D721Med (cell line): ENCODE results near the gene SKP1.
"Not testable (repeated sequence)": the region's sequence is repeated elsewhere in the genome, so short reads cannot be mapped to it uniquely, and the experiment has no call there.

Experiments
- DNase-seq: peaks from one replicate; pipeline ENCODE4 v3.0.0; 2011; ENCODE audit warnings: low spot score; ENCODE audit not compliant: insufficient read length
- FAIRE-seq: peaks from 2 replicates; lab custom pipeline; 2011; peaks lifted over from hg19 to GRCh38; lab: Jason Lieb, UNC
- TF ChIP-seq, protein P1 (sequence below): IDR thresholded peaks from 2 replicates; pipeline ENCODE4 v1.5.1; 2012; ENCODE audit warnings: mild to moderate bottlenecking, control low read depth; ENCODE audit not compliant: insufficient read depth; ENCODE audit errors: missing control alignments

Gene SKP1

DNA sequence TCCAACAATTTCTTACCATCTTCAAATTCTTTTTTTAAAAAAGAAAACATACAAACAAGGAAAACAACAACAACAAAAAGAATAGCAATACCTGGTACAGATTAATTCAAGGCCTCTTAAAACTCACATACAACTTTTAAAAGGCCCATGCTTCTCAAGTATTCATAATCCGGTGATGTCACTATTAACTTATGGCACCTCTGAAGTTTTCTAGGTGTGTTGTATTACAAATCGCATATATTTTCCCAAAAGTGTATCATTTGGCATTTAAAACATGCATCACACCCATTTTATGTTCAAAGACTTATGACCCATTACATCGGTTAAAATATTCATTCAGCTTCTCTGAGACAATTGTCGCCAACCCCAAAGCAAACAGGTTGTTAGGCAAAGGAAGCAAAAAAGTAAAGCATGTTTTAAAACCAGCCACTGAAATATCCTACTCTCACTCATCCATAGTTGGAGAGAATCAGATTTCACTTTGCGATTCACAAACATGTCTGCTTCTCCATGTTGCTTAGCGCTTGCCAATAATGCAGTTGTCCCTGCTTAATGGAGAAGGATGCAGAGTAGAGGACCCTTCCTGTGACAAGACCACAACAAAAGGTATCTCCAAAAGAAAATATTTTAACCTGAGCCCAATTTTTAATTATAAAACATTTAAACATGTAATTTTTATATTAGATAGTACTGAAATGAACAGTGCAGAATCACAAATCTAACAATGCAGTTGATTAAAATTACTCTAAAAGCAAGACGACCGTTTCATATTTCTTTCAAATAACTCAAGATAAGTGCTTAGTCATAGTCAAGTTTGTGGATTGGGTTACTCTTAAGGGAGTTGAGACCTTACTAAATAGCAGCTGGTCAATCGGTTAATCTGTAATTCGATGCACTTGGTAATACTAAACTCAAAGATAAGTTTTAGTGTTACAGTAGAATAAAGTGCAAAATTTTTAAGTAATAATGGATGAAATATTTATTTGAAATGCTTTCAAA, 1.6 kb downstream of the SKP1 start:
- DNase-seq, result no peak
- TF ChIP-seq, protein P1, sequence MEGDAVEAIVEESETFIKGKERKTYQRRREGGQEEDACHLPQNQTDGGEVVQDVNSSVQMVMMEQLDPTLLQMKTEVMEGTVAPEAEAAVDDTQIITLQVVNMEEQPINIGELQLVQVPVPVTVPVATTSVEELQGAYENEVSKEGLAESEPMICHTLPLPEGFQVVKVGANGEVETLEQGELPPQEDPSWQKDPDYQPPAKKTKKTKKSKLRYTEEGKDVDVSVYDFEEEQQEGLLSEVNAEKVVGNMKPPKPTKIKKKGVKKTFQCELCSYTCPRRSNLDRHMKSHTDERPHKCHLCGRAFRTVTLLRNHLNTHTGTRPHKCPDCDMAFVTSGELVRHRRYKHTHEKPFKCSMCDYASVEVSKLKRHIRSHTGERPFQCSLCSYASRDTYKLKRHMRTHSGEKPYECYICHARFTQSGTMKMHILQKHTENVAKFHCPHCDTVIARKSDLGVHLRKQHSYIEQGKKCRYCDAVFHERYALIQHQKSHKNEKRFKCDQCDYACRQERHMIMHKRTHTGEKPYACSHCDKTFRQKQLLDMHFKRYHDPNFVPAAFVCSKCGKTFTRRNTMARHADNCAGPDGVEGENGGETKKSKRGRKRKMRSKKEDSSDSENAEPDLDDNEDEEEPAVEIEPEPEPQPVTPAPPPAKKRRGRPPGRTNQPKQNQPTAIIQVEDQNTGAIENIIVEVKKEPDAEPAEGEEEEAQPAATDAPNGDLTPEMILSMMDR, result no peak
- no peak for FAIRE-seq

DNA sequence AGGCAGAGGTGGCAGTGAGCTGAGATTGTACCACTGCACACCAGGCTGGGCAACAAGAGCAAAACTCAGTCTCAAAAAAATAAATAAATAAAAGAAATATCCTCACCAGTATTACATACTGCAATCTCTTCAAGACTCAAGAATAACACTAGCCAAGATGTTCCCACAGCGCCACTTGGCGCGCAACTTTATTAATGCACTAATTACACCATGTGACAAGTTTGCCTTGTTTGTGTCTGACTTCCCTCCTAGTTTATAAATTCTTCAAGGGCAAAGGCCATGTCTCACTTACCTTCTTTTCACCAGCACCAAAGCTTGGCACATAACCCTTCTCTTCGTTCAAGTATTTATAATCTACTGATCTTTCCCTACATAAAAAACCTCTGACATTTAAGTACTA, 4.8 kb downstream of the SKP1 start:
- TF ChIP-seq, protein P1, result peak; percentile 4

DNA sequence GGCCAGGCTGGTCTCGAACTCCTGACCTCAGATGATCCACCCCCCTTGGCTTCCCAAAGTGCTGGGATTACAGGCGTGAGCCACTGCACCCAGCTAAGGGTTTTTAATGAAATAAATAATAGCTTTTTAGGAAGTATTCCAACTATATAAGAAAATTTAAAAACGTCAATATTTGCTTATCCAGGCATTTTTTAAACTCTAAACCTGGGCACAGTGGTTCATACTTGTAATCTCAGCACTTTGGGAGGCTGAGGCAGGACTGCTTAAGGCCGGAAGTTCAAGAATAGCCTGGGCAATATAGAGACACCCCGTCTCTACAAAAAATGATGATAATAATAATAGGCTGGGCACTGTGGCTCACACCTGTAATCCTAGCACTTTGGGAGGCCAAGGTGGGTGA, 14.2 kb downstream of the SKP1 start:
- no peak for FAIRE-seq
- TF ChIP-seq, protein P1, result no peak
- DNase-seq, result no peak

More for the DNA sequence above, 4.8 kb downstream of the SKP1 start:
- no peak for FAIRE-seq
- no peak for DNase-seq

DNA sequence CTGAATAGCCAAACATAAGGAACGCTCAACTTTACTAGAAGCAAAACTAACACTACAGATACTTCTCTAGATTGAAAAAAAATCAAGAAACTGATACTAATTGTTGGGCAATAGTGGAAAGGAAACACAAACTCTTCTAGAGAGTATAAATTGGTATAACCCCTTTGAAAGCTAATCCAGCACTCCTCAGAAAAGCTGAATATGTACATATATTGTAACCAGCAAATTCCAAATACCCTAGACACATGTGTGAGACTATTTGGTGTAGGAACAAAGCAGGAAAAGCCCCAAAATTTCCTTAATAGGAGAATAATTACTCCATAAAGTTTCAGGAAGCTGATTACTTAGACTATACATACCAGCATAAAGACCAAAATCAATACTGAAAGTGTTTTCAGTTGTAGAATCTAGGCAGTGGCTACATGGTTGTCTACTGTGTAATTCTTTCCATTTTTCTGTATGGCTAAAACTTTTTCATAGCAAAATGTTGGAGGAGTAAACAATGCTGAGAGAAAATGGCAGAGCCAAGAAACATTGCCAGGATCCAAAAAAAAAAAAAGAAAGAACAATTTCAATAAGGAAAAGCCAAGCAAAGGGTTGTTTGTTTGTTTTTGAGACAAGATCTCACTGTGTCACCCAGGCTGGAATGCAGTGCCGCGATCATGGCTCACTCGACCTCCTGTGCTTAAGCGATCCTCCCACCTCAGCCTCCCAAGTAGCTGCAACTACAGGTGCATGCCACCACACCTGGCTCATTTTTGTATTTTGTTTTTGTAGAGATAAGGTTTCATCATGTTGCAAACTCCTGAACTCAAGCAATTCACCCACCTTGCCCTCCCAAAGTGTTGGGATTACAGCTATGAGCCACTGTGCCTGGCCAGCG, 15.0 kb downstream of the SKP1 start:
- no peak for DNase-seq
- TF ChIP-seq, protein P1, result no peak
- no peak for FAIRE-seq

DNA sequence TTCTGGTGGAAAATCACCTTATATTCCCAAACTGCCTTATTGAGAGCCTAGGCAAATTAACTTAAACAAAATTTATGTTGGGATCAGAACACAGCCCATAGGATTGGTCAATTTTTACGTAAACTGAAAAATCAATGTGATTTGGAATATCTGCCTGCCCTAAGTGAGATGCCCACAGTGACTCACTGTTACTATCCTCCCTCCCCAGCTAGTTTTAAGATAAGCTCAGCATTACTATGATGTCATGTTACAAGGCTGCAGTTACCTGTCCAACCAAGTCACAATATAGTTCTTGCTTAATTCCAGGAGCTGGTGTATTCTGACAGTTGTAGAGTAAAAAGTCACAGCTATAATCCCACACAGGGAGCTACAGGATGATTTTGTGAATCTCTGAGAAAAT, 23.1 kb downstream of the SKP1 start:
- TF ChIP-seq, protein P1, result no peak
- FAIRE-seq (no peak), DNase-seq (no peak)

DNA sequence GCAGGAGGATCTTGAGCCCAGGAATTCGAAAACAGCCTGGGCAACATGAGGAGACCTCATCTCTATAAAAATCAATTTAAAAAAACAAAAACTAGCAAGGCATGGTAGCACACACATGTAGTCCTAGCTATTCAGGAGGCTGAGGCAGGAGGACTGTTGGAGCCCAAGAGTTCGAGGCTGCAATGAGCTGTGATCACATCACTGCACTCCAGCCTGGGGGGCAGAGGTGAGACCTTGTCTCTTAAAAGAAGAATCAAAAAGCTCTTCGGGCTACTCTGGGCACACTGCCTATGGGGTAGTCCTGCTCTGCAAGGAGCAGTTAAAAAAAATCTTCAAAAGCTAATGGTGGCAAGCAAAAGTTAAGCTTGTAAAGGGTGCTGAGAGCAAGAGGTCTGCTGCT, 23.5 kb downstream of the SKP1 start:
- FAIRE-seq (no peak), DNase-seq (no peak)
- TF ChIP-seq, protein P1, result no peak

DNA sequence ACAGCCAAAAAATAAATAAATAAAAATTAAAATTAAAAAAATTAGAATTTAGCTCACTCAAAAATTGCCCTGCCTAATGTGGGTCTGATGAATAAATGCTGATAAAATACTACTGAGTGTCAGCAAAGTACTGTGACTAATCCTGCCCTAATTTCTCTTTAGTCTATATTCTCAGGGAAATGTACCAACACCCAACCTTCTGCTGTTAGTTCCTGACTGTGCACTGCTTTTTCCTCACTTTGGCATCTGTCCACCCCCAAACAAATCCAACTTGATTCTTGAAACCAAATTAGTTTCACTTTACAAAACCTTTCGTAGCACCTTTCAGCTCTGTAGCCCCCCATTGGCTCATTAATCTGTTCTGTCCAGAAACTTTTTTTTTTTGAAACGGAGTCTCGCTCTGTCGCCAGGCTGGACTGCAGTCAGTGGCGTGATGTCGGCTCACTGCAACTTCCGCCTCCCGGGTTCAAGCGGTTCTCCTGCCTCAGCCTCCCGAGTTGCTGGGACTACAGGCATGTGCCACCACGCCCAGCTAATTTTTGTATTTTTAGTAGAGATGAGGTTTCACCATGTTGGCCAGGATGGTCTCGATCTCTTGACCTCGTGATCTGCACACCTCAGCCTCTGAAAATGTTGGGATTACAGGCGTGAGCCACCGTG, 24.4 kb downstream of the SKP1 start:
- FAIRE-seq, DNase-seq: not testable (repeated sequence)
